GM10248 (cell line): ENCODE measurements around the gene VWF.

Experiments used
- CTCF ChIA-PET: fragments of 300-600 bp; sonication (Branson Sonifier 250); formaldehyde crosslinking; extraction: SDS; loops from one replicate; lab custom pipeline; 2021; ENCODE audit warnings: antibody characterized with exemption; lab: Yijun Ruan, JAX
- POLR2A ChIA-PET: fragments of 350-650 bp; sonication (Branson Sonifier 250); formaldehyde crosslinking; extraction: SDS; loops from one replicate; lab custom pipeline; 2020; ENCODE audit warnings: antibody characterized with exemption; lab: Yijun Ruan, JAX
- DNase-seq: peaks from one replicate; pipeline ENCODE4 v3.0.0; 2012; ENCODE audit errors: extremely low spot score
- CTCF ChIP-seq: IDR thresholded peaks from 2 replicates; pipeline ENCODE4 v1.5.1; 2012; ENCODE audit warnings: mild to moderate bottlenecking, low read depth; ENCODE audit errors: extremely low read depth, missing control alignments, control extremely low read depth

VWF gene

GRCh38 chr12:5966486-5967095 lies 157.9 kb downstream of the VWF start:
- no peak for DNase-seq
- ChIA-PET POLR2A (no interaction called here), CTCF (interaction anchor here (0.9 to 1.7 kb wide), 9 partner anchors 14 to 222 kb away, joined by 3 to 10 read pairs (median 3); no protein-coding TSS in a partner anchor)
- TF ChIP-seq CTCF = no peak

- peak; percentile 67 for DNase-seq
- POLR2A ChIA-PET = no interaction called here
- CTCF ChIA-PET = interaction anchor here (0.7 to 1.7 kb wide), 8 partner anchors 15 to 221 kb away, joined by 3 to 10 read pairs (median 3); no protein-coding TSS in a partner anchor
- TF ChIP-seq CTCF = peak; percentile 87
Observed at GRCh38 chr12:5965950-5966383, 158.5 kb downstream of the VWF start.

- ChIA-PET CTCF (interaction anchor here (0.7 to 2.3 kb wide), 6 partner anchors 14 to 221 kb away, joined by 3 to 11 read pairs (median 4); no protein-coding TSS in a partner anchor), POLR2A (no interaction called here)
- DNase-seq = no peak
- no peak for TF ChIP-seq CTCF
Observed at GRCh38 chr12:5964913-5965900, 159.3 kb downstream of the VWF start.

- POLR2A ChIA-PET = no interaction called here
- no peak for TF ChIP-seq CTCF
- CTCF ChIA-PET = interaction anchor here (1.0 to 2.3 kb wide), 3 partner anchors 25 to 75 kb away, joined by 3 to 11 read pairs (median 5); no protein-coding TSS in a partner anchor
- DNase-seq = no peak
Observed at GRCh38 chr12:5963515-5963914, 161.0 kb downstream of the VWF start.

GRCh38 chr12:5960783-5961182 lies 163.7 kb downstream of the VWF start:
- no peak for DNase-seq
- TF ChIP-seq CTCF = no peak
- POLR2A ChIA-PET = no interaction called here
- CTCF ChIA-PET = interaction anchor here (1.1 kb wide), 1 partner anchor 77 kb away, joined by 3 read pairs; no protein-coding TSS in a partner anchor

GRCh38 chr12:5956987-5957386 lies 167.5 kb downstream of the VWF start:
- no peak for DNase-seq
- no peak for TF ChIP-seq CTCF
- ChIA-PET CTCF (no interaction called here), POLR2A (no interaction called here)
